Thymus (tissue), 11 donors: Measurements from ENCODE around the gene ERGIC1. TPM values are rescaled to one million over a fixed set of nuclear protein-coding genes. Genes with fewer than 3 reads are reported as not detected.

ENCODE experiments used
- DNase-seq, 9 donors: peaks; one replicate each; pipeline ENCODE4 v3.0.0-alpha.2; 2013; ENCODE audit warnings: low spot score in 9 of 9, low read depth in 6 of 9, missing footprints in 1 of 9
- H3K27ac ChIP-seq, 2 donors: one replicate each; pipeline ENCODE4 v1.5.1; 2013; ENCODE audit warnings: control low read depth in 1 of 2, low read depth in 1 of 2, low read length in 1 of 2, mild to moderate bottlenecking in 1 of 2, moderate library complexity in 1 of 2
- H3K27me3 ChIP-seq, 2 donors: one replicate each; pipeline ENCODE4 v1.5.1; 2013; ENCODE audit warnings: low read length in 1 of 2; ENCODE audit not compliant: control insufficient read depth in 2 of 2, insufficient read depth in 1 of 2
- H3K36me3 ChIP-seq, 2 donors: one replicate each; pipeline ENCODE4 v1.5.1; 2013; ENCODE audit warnings: low read length in 1 of 2, mild to moderate bottlenecking in 1 of 2, moderate library complexity in 1 of 2; ENCODE audit not compliant: control insufficient read depth in 2 of 2, insufficient read depth in 2 of 2
- H3K4me1 ChIP-seq, 2 donors: one replicate each; pipeline ENCODE4 v1.5.1; 2013; ENCODE audit warnings: low read length in 2 of 2; ENCODE audit not compliant: control insufficient read depth in 2 of 2, insufficient read depth in 2 of 2
- H3K4me3 ChIP-seq, 2 donors: one replicate each; pipeline ENCODE4 v1.5.1; 2013; ENCODE audit warnings: low read length in 2 of 2, control low read depth in 1 of 2, mild to moderate bottlenecking in 1 of 2
- H3K9me3 ChIP-seq, 2 donors: one replicate each; pipeline ENCODE4 v1.5.1; 2013; ENCODE audit warnings: low read length in 1 of 2, mild to moderate bottlenecking in 1 of 2; ENCODE audit not compliant: control insufficient read depth in 2 of 2, insufficient read depth in 1 of 2
- WGBS: extraction: QIAGEN DNeasy Blood & Tissue Kit; methylation state at CpG from one replicate; pipeline ENCODE4 v1.1.7; 2013; 5-methylcytosine and 5-hydroxymethylcytosine counted together
- polyA plus RNA-seq: library from polyadenylated mRNA; stranded (reverse); fragments of 200-250 nt; gene quantifications from one replicate; pipeline ENCODE4 v1.2.3, GENCODE V29; 2013
- total RNA-seq: library from RNA; stranded (reverse); fragments of 120-200 nt; gene quantifications from one replicate; pipeline ENCODE4 v1.2.4, GENCODE V29; 2013
- donor health status: healthy.

ERGIC1 gene
- total and polyA plus RNA-seq, 2 donors = 57.2 to 69.2 TPM

GRCh38 chr5:172854451-172854871 lies 20.4 kb downstream of the ERGIC1 start:
- WGBS = 85% methylated on average over 12 of the region's 12 CpGs
- Histone ChIP-seq H3K9me3 (no peaks in the 10 kb centered on the region), H3K4me1 (peaks cover 10 to 49% of the 10 kb centered on the region in 2 donors), H3K27ac (no peak overlapping the region), H3K4me3 (no peak overlapping the region), H3K27me3 (no peaks in the 10 kb centered on the region), H3K36me3 (peaks cover 21 to 35% of the 10 kb centered on the region in 2 donors)
- peak in 1 of 9 donors; percentile 32 for DNase-seq

DNA sequence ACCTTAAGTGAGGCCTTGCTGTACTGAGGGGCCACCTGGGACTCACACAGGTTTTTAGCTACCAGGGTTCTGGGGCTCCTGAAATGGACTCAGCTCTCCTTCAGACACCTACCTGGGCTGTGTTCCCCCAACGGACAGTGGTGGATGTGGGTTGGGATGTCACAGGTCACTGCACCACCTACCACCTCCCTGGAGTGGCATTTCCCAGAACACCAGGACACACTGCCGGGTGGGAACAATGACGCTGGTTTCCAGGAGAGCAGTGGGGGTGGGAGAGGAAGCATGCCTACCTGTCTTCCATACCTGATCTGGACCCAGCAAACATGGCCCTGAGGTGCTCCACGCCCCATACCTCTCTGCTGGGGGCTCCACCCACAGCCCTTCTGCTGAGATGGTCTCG lies 20.9 kb downstream of the ERGIC1 start:
- DNase-seq = no peak
- Histone ChIP-seq H3K4me1 (peaks cover 9 to 48% of the 10 kb centered on the region in 2 donors), H3K9me3 (no peaks in the 10 kb centered on the region), H3K4me3 (no peak overlapping the region), H3K27me3 (no peaks in the 10 kb centered on the region), H3K27ac (peak overlapping the region in 1 of 2 donors; percentile 56), H3K36me3 (peaks cover 21 to 35% of the 10 kb centered on the region in 2 donors)
- 97% methylated on average over 5 of the region's 5 CpGs for WGBS

- Histone ChIP-seq H3K27me3 (no peaks in the 10 kb centered on the region), H3K4me3 (no peak overlapping the region), H3K9me3 (no peaks in the 10 kb centered on the region), H3K27ac (no peak overlapping the region), H3K36me3 (peaks cover 22 to 32% of the 10 kb centered on the region in 2 donors), H3K4me1 (peaks cover 14 to 49% of the 10 kb centered on the region in 2 donors)
- DNase-seq = no peak
- WGBS = 94% methylated on average over 18 of the region's 18 CpGs
Observed at GRCh38 chr5:172855597-172856292, 21.7 kb downstream of the ERGIC1 start.

GRCh38 chr5:172856336-172856735 lies 22.3 kb downstream of the ERGIC1 start:
- no peak overlapping the region for H3K27ac ChIP-seq
- H3K4me3 ChIP-seq = no peak overlapping the region
- H3K4me1 ChIP-seq = peaks cover 14 to 54% of the 10 kb centered on the region in 2 donors
- H3K9me3 ChIP-seq = no peaks in the 10 kb centered on the region
- DNase-seq = no peak
- H3K36me3 ChIP-seq = peaks cover 24 to 35% of the 10 kb centered on the region in 2 donors
- WGBS = 97% methylated on average over 4 of the region's 4 CpGs
- H3K27me3 ChIP-seq = no peaks in the 10 kb centered on the region

GRCh38 chr5:172857982-172858381 lies 23.9 kb downstream of the ERGIC1 start:
- Histone ChIP-seq H3K27me3 (no peaks in the 10 kb centered on the region), H3K4me3 (no peak overlapping the region), H3K9me3 (no peaks in the 10 kb centered on the region), H3K4me1 (peaks cover 12 to 48% of the 10 kb centered on the region in 2 donors), H3K36me3 (peaks cover 21 to 26% of the 10 kb centered on the region in 2 donors), H3K27ac (no peak overlapping the region)
- DNase-seq = no peak
- WGBS = 92% methylated on average over 7 of the region's 7 CpGs

GRCh38 chr5:172858511-172858989 lies 24.5 kb downstream of the ERGIC1 start:
- Histone ChIP-seq H3K27me3 (no peaks in the 10 kb centered on the region), H3K4me3 (no peak overlapping the region), H3K4me1 (peaks cover 12 to 43% of the 10 kb centered on the region in 2 donors), H3K9me3 (no peaks in the 10 kb centered on the region), H3K36me3 (peaks cover 22 to 26% of the 10 kb centered on the region in 2 donors), H3K27ac (no peak overlapping the region)
- WGBS = 97% methylated on average over 12 of the region's 12 CpGs
- DNase-seq = no peak

DNA sequence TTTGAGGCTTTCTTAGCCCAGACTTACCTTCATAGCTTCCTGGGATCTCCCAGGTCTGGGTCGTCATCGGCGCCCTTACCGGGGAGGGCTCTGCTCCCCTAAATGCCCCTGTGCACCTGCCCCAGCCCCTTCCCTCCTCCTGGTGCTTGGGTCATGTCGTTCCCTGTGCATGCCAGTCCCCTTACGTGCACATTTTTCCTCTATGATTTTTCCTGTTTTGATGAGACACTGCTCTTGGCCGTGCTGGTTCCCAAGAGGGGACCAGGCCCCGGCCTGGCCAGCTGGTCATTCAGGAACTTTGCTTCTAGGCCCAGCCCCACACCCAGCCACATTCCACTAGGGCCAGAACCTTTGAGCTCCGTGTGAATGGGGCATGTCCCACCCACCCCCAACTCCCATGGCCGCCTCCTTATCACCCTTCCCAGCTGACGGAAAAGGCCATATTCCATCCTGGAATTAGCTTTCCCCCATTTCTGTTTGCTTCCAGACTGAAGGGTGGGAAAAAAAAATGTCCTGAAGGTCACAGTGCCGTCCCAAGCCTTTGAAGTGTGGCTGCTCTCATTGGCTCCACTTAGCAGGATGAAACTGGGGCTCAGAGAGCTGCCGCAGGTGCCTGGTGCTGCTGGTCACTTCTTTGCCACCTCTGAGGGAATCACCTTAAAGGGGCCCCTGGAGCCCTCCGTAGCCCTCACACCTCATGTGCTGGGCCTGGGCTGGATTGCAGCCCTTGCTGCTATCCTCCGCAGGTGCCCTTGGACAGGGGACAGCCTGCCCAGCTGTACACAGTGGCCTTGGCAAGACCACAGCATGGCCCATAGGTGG lies 25.1 kb downstream of the ERGIC1 start:
- Histone ChIP-seq H3K4me1 (peaks cover 12 to 40% of the 10 kb centered on the region in 2 donors), H3K27me3 (no peaks in the 10 kb centered on the region), H3K27ac (no peak overlapping the region), H3K9me3 (no peaks in the 10 kb centered on the region), H3K36me3 (peaks cover 22 to 28% of the 10 kb centered on the region in 2 donors), H3K4me3 (no peak overlapping the region)
- WGBS = 89% methylated on average over 15 of the region's 15 CpGs
- no peak for DNase-seq

DNA sequence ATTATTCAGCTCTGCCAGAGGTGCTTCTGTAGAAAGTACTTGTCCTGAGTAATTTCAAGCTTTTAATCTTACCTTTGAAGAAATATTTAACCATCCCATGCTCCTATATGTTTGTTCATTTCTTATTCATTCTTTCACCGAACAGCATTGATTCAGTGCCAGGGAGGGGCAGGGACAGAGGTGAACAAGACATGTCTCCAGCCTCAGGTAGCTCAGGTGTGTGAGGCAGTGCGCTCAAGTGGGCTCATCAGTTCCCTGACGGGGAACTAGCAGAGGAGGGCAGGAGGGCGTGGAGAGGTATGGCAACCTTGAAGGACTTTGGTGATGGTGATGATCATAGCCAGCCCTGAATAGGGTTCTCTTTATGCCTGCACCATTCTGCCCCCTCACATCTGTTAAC lies 25.9 kb downstream of the ERGIC1 start:
- no peaks in the 10 kb centered on the region for H3K9me3 ChIP-seq
- whole genome bisulfite sequencing = 95% methylated on average over 4 of the region's 4 CpGs
- H3K4me1 ChIP-seq = peaks cover 10 to 36% of the 10 kb centered on the region in 2 donors
- peak overlapping the region in 1 of 2 donors; percentile 56 for H3K27ac ChIP-seq
- H3K4me3 ChIP-seq = no peak overlapping the region
- H3K27me3 ChIP-seq = no peaks in the 10 kb centered on the region
- H3K36me3 ChIP-seq = peaks cover 19 to 22% of the 10 kb centered on the region in 2 donors
- DNase-seq = no peak
